Parietal lobe (tissue), 1 donor: Measurements from ENCODE around the gene AMTN. TPM values are rescaled to one million over a fixed set of nuclear protein-coding genes. Genes with fewer than 3 reads are reported as not detected.

Experiments used
- total RNA-seq: library from RNA; depleted of rRNA; stranded (reverse); fragments of >200 nt; gene quantifications from one replicate; pipeline ENCODE4 v1.2.3, GENCODE V29; 2014

The AMTN gene, protein sequence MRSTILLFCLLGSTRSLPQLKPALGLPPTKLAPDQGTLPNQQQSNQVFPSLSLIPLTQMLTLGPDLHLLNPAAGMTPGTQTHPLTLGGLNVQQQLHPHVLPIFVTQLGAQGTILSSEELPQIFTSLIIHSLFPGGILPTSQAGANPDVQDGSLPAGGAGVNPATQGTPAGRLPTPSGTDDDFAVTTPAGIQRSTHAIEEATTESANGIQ
- total RNA-seq: not detected

DNA sequence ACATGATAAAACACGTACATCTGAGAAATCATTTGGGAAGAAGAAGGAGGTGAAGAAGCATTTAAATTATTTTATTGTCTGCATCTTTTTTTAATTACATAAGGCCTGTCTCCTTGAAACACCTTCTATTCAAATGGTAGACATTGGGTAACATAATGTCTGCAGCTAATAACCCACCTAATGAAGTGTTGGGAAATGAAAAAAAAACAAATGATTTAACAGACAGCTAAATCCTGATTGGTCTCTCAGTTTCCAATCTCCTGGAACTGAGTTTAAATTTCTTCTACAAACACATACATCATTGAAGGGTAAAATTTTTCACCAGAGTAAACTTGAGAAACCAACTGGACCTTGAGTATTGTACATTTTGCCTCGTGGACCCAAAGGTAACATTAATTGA is at the start of gene AMTN:
Gene AMTN (plus strand): TSS at position 301 of the 400 bp plus-strand sequence. CDS start 209 bp downstream, outside the sequence.

DNA sequence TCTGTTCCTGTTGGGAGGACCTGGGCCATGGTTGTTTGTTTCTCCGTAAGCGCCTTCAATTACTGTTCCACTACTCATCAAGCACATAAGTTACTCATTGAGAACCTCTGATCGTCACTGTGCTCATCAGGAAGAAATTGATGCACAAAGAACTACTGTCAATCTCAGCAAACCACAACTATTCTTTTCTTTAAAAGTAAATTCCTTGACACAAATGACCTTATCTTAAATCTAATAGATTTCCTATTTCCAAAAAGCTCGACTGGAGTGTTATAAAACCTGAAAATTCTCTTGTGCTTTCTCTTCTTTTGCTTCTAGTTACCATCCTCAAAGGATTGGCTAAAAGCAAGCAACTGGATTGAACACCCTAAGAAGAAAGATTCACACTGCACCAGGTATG is 46.5 kb upstream of the AMTN start, which contains the start of gene MUC7:
Gene MUC7 (plus strand): TSS at position 301 of the 400 bp plus-strand sequence. CDS start 1,825 bp downstream, outside the sequence.

Other genes with a start within 250 kb of the AMTN start
- not detected for gene CABS1, start 183.6 kb upstream of the AMTN start, total RNA-seq
- gene SMR3A, start 157.8 kb upstream of the AMTN start, total RNA-seq: not detected
- gene SMR3B, start 135.4 kb upstream of the AMTN start, total RNA-seq: not detected
- gene OPRPN, start 120.6 kb upstream of the AMTN start, total RNA-seq: not detected
- not detected for gene MUC7, start 46.4 kb upstream of the AMTN start, total RNA-seq
- gene AMBN, start 73.7 kb downstream of the AMTN start, total RNA-seq: 0.94 TPM
- not detected for gene ENAM, start 110.2 kb downstream of the AMTN start, total RNA-seq
- not detected for gene JCHAIN, start 147.9 kb downstream of the AMTN start, total RNA-seq
- 15.7 TPM for gene UTP3, start 170.0 kb downstream of the AMTN start, total RNA-seq
- gene RUFY3, start 203.4 kb downstream of the AMTN start, total RNA-seq: 375 TPM